GOT3 (cell line): ENCODE results near the gene C1orf35.
A peak's percentile ranks its signal among the peaks of the same experiment; 100 is the strongest.
"Not testable (repeated sequence)": the region's sequence is repeated elsewhere in the genome, so short reads cannot be mapped to it uniquely, and the experiment has no call there.

Experiments
- DNase-seq: peaks from one replicate; lab custom pipeline; 2025; ENCODE audit warnings: mixed read lengths; lab: John Stamatoyannopoulos, UW

Gene C1orf35

DNA sequence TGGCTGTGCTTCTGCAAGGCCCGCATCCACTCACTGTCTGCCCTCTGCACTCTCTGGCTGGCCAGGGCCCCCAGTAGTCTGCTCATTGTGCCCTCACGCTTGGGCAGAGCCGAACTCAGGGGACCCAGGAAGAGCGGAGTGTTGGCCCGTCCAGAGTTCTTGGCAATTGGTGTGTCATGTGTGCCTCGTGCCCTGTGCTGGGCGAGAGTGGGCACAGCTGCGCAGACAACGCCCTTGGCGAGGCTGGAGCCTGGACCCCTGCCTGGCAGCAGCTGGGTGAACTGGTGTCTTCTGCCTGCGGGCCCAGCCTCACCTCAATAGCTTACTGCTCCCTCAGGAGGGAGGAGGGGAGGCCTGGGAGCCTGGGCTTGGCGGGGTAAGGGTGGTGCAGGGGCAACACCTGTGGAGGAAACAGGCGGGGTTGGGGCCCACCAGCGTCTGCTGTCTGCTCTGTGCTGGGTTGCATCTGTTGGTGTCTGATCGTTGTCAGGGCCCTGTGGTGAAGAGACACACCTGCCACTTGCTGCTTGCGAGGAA lies 39.1 kb upstream of the C1orf35 start:
- no peak for DNase-seq

- no peak for DNase-seq
Measured at GRCh38 chr1:228141226-228142044, 38.3 kb upstream of the C1orf35 start.

DNA sequence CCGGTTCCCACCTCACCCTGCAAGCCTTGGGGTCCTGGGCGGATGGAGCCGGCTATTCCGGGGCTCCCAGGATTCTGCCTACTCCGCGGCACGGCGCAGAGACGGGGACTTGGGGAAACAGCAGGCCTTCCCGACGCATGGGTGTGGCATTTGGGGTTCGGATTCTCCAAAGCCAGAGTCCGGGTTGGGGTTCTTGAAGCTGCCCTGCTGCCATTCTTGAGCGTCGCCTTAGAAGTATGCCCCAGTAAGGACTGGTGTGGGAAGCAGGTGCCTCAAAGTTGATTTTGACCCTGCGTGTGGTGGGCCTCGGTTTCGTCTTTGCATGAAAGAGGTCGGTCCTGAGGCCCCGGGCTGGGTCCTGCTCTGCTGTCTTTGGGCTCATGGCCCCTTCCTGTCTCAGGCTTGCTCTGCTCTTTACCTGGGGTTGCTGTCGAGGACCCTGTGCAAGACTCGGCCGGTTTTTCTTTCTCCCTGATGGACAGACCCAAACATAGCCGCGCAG lies 37.6 kb upstream of the C1orf35 start:
- no peak for DNase-seq

- DNase-seq = peak; percentile 100
Measured at GRCh38 chr1:228139931-228140723, 37.0 kb upstream of the C1orf35 start, which contains the start of gene GUK1. Gene GUK1 (plus strand): TSS chr1:228140279. CDS start chr1:228140303, 24 bp downstream.

GRCh38 chr1:228139406-228139930 lies 36.3 kb upstream of the C1orf35 start:
- no peak for DNase-seq

DNA sequence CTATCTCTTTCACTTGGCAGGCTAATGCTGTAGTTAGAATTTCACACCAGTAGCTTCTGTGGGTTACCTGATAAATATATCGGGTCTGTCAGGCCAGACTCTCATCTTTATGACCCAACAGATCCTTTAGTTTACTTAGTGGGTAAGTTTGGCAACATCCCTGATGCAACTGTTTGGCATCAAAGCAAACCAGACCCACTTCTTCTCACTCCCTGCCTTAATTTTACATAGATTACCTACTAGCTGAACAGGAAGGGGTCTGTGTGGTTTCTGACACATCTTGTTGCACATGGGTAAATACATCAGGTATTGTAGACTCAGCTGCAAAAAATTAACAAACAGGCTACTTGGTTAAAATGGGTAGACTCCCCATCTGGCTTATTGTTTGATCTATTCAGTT lies 33.8 kb upstream of the C1orf35 start:
- no peak for DNase-seq

GRCh38 chr1:228134591-228134990 lies 31.5 kb upstream of the C1orf35 start:
- no peak for DNase-seq

- DNase-seq = no peak
Measured at GRCh38 chr1:228131766-228132165, 28.6 kb upstream of the C1orf35 start.

GRCh38 chr1:228125185-228125584 lies 22.1 kb upstream of the C1orf35 start:
- DNase-seq = no peak

DNA sequence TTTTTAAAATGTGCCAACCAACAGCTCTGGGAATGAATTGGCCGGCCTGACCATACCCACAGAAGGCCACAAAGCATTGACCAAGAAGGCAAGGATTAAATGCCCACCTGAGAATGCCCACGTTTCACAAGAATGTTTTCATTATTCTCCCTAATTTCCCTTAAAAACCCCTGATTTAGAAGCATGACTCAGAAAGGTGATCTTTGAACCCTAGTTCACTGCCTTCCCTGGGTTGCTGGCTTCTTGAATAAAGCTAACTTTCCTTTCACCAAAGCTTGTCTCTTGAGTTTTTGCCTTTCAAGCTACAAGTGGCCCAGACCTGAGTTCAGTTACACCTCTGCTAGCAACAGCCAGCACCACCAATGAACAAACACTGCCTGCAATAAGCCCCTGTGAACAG lies 20.4 kb upstream of the C1orf35 start:
- DNase-seq = no peak

DNA sequence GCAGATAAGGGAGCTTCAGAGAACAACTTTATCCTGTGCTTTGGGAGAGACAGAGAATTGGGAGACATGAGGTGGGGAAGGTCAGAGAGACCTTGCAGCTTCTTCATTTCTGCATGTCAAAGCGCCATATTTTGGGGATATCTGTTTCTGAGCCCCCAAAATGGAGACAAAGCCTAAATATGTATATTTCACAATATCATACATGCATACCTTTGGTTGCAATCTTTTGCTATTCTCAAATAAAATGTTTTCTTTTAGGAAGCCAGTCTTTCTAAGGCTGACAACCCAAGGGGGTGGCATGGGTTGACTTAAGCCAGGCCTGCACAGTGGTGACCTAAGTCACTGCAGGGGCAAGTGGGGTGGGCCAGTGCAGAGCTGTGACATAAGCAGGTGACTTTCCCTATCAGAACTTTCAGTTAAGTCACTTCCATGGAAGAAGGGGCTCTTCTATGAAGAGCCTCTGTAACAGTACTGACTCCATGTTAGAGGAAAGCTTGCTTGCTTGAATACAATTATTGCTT lies 19.9 kb upstream of the C1orf35 start:
- DNase-seq = no peak

DNA sequence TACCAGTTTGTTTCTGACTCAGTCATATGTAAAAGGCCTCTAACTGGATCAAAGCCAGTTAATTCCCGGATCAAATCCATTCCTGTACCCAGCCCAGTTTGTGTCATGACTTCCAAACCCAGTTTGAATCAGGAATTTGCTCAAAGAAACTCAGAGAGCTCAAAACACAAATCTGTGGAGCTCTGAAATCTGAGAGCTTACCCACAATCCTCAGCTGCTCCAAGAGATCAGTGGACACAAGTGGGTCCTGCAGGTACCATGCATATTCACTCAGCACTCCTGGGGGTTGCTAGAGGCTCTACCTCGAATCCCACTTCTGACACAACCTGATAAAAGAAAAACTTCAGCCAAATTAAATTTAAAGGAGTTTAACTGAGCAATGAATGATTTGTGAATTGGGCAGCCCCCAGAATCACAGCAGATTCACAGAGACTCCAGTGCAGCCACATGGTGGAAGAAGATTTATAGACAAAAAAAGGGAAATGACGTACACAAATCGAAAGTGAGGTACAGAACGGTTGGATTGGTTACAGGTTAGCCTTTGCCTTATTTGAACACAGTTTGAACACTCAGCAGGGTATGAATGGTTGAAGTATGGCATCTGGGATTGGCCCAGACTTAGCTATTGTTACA lies 17.8 kb upstream of the C1orf35 start:
- DNase-seq = no peak

DNA sequence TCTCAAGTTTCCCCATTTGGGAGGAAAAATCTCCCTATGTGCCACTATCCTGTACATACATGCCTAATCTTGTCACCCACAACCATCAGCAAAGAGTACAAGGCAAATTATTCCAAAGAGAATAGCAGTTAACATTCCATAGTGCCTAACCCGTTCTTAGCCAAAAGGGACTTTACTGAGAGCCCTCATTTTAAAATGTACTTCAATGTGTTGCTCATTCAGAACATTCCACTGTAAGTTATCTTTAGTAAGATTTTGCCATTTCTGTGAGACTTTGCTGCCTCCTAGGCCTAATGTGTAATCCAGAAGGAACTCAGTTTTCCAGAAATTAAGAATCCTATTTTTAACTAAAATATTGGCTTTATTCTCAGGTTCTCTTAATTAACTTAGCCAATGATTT lies 17.2 kb upstream of the C1orf35 start:
- no peak for DNase-seq

DNA sequence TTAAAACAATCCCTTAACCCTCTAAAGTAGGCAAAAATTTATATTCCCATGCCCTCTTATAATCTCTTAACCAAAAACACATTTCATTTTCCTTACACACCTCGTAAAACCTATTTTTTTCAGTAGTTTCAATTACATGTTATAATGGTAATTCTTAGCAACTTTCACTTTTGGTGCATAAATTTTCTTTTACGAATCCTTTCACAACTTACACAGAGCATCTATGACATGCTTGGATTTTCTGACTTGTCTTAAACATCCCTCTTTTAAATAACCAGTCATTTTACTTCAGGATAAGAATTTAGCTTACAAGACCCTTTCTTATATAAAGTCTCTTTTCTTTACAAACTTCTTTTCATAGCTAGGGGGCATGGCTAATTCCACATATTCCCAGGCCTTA lies 14.9 kb upstream of the C1orf35 start:
- DNase-seq = no peak

- no peak for DNase-seq
Measured at GRCh38 chr1:228117335-228117734, 14.2 kb upstream of the C1orf35 start.

DNA sequence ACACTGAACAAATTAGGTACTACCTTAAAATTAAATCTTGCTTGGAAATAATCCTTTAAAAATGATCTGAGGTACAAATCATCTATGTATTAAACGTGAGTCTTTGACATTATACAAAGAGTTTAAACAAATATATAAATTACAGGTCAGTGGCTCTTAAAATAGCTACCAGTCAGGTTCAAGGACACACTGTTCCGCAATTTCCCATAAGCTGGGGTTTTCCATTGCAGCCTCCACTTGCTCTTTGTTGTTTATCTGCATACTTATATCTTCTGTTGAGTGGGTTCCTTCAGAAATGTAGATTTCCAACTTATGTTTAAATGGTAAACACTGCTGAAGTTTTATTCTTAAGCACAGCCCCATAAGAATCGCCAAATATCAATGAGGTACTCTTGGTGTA lies 11.7 kb upstream of the C1orf35 start:
- no peak for DNase-seq

DNA sequence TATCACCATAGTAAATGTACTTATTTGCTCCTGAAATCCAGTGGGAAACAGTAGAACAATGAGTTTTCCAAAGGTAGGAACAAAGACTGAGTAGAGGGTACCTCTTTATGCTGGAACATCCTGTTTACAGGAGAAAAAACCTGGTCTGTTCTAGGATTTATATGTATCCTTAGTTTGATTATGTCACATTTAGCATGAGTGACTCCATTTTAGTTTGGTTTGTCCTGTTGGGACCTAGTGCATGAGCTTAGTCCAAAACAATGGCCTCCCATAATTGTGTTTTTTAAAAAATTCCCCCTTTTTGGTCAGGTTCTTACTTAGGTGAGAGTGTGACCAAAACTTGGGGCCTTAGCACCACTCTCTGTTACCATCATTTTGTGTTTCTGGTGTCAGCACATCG lies 9.5 kb upstream of the C1orf35 start:
- no peak for DNase-seq

GRCh38 chr1:228112167-228112566 lies 9.0 kb upstream of the C1orf35 start:
- no peak for DNase-seq

DNA sequence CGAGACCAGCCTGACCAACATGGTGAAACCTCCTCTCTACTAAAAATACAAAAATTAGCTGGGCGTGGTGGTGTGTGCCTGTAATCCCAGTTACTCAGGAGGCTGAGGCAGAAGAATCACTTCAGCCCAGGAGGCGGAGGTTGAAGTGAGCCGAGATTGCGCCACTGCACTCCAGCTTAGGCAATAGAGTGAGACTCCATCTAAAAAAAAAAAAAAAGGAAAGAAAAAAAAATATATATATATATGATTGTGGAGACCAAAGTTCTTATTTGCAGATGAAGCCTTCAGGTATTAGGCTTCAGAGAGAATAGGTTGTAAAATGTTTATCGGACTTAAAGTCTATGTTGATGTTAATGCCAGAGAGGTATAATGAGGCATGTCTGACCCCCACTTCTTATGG lies 8.2 kb upstream of the C1orf35 start:
- DNase-seq = not testable (repeated sequence)

DNA sequence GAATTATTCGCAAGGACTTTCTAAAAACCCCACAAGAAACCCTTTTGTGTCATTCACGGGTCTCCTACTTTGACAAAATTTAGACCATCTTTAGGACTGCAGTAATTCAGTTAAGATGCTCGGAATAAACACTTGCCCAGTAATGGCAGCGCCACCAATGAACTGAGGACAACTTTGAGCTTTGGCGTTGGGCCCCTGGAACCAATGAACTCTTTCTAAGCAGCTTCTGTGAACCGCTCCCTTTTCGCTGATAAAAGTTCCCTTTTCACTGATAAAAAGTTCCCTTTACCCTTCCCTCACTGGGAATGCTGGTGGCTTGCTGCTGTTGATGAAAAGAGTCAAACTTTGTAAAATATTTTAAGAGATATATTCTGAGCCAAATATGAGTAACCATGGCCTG lies 7.4 kb upstream of the C1orf35 start:
- DNase-seq = no peak

GRCh38 chr1:228109962-228110488 lies 6.9 kb upstream of the C1orf35 start:
- no peak for DNase-seq
